Natural killer cell (primary cell): ENCODE data around the gene SORBS2. TPM values are rescaled to one million over a fixed set of nuclear protein-coding genes. Genes with fewer than 3 reads are reported as not detected.

ENCODE experiments used
- ATAC-seq, 3 donors: fragments of 150-1000 bp in 2 of 3; fragments of 200-7000 bp in 1 of 3; cut with Tn5 transposase; 1 replicate in 1 of 3; 2 replicates in 2 of 3; pipeline ENCODE4 v1.10.0; 2021; ENCODE audit warnings: mild to moderate bottlenecking in 2 of 3, moderate library complexity in 2 of 3
- DNase-seq, 2 donors: peaks; one replicate each; pipeline versions ENCODE4 v3.0.0 to v3.0.0-alpha.2; 2013 to 2021; ENCODE audit warnings: mixed read lengths in 1 of 2
- H3K27ac ChIP-seq: one replicate; pipeline ENCODE4 v1.5.1; 2013; ENCODE audit warnings: mild to moderate bottlenecking, low read length
- H3K27me3 ChIP-seq: one replicate; pipeline ENCODE4 v1.6.1; 2013; ENCODE audit warnings: low read length; ENCODE audit not compliant: control insufficient read depth, insufficient read depth
- H3K36me3 ChIP-seq: one replicate; pipeline ENCODE4 v1.6.1; 2013; ENCODE audit warnings: low read length; ENCODE audit not compliant: control insufficient read depth, insufficient read depth
- H3K4me1 ChIP-seq: one replicate; pipeline ENCODE4 v1.6.1; 2013; ENCODE audit warnings: low read length; ENCODE audit not compliant: control insufficient read depth, insufficient read depth
- H3K4me3 ChIP-seq: one replicate; pipeline ENCODE4 v1.5.1; 2013; ENCODE audit warnings: low read length
- H3K9me3 ChIP-seq: one replicate; pipeline ENCODE4 v1.6.1; 2013; ENCODE audit warnings: low read length; ENCODE audit not compliant: control insufficient read depth, insufficient read depth
- H3K27ac Mint-ChIP-seq, 2 donors: one replicate each; pipeline ENCODE4 v1.8.0; 2022; ENCODE audit warnings: mild to moderate bottlenecking in 2 of 2, mixed read lengths in 2 of 2, moderate library complexity in 1 of 2
- H3K27me3 Mint-ChIP-seq, 2 donors: one replicate each; pipeline ENCODE4 v1.8.0; 2022; ENCODE audit warnings: low read depth in 2 of 2, mixed read lengths in 2 of 2
- H3K36me3 Mint-ChIP-seq: one replicate; pipeline ENCODE4 v1.8.0; 2022; ENCODE audit warnings: mixed read lengths
- H3K4me1 Mint-ChIP-seq, 2 donors: one replicate each; pipeline ENCODE4 v1.8.0; 2022; ENCODE audit warnings: mixed read lengths in 2 of 2
- H3K4me3 Mint-ChIP-seq: one replicate; pipeline ENCODE4 v1.8.0; 2022; ENCODE audit warnings: mild to moderate bottlenecking, moderate library complexity, mixed read lengths
- H3K9me3 Mint-ChIP-seq, 2 donors: one replicate each; pipeline ENCODE4 v1.8.0; 2022; ENCODE audit warnings: mixed read lengths in 2 of 2
- WGBS: methylation state at CpG from one replicate; pipeline ENCODE4 v1.1.7; 2013; ENCODE audit warnings: missing lambda C conversion rate; ENCODE audit not compliant: insufficient coverage; 5-methylcytosine and 5-hydroxymethylcytosine counted together
- intact Hi-C: fragments of 100-400 bp; cut with micrococcal nuclease; formaldehyde crosslinking; loops from one replicate; pipeline ENCODE4 v1.14.2; 2022
- total RNA-seq, 4 donors: library from RNA; stranded (reverse); fragments of 120-200 nt in 1 of 4; gene quantifications; one replicate each; pipeline versions ENCODE4 v1.2.3 to v1.2.4, GENCODE V29; 2013 to 2022
- TF ChIP-seq, protein P1 (sequence below): fragments of 200-600 bp; IDR thresholded peaks from one replicate; pipeline ENCODE4 v1.8.0; 2022; ENCODE audit warnings: antibody characterized with exemption

The SORBS2 gene
- total RNA-seq, 3 donors from 2014 or later (not counting 1 experiment from before 2014, with no cell fraction given), result 10.2 to 15.6 (median 13.5) TPM

DNA sequence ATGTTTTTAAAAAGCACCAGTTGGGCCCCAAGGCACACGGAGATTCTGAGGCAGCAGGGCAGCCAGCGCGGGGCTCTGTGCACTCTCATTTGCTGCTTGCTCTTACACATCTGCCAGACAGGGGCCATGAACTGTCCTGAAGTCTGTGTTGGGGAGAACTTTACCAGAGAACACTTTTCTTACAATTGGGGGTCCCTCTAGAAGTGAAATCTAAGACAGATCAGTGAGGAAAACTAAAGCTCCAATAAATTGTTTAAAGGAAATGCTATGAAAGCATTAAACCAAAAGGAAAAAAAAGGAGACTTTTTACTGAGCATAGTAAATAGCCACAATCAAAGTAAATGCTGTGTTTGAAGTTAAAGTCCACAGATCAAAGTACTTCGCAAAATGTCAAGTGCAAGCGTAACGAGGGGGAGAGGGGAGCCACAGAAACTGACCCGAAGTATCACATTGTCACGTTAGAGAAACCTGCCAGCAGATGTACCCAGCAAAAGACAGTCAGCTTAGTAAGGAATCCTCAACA, 37.8 kb downstream of the SORBS2 start:
- no peak overlapping the region for H3K4me3 ChIP-seq
- Mint-ChIP-seq H3K4me3 (no peak overlapping the region), H3K4me1 (no peaks in the 10 kb centered on the region), H3K27ac (no peak overlapping the region), H3K9me3 (peaks cover 0 to 2% of the 10 kb centered on the region in 2 donors), H3K36me3 (no peaks in the 10 kb centered on the region), H3K27me3 (peaks cover 9 to 23% of the 10 kb centered on the region in 2 donors)
- TF ChIP-seq, protein P1, sequence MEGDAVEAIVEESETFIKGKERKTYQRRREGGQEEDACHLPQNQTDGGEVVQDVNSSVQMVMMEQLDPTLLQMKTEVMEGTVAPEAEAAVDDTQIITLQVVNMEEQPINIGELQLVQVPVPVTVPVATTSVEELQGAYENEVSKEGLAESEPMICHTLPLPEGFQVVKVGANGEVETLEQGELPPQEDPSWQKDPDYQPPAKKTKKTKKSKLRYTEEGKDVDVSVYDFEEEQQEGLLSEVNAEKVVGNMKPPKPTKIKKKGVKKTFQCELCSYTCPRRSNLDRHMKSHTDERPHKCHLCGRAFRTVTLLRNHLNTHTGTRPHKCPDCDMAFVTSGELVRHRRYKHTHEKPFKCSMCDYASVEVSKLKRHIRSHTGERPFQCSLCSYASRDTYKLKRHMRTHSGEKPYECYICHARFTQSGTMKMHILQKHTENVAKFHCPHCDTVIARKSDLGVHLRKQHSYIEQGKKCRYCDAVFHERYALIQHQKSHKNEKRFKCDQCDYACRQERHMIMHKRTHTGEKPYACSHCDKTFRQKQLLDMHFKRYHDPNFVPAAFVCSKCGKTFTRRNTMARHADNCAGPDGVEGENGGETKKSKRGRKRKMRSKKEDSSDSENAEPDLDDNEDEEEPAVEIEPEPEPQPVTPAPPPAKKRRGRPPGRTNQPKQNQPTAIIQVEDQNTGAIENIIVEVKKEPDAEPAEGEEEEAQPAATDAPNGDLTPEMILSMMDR, result no peak
- H3K27me3 ChIP-seq, result no peaks in the 10 kb centered on the region
- no peaks in the 10 kb centered on the region for H3K9me3 ChIP-seq
- DNase-seq (no peak), ATAC-seq (no peak)
- intact Hi-C loops, result no loop called here
- H3K27ac ChIP-seq, result no peak overlapping the region
- H3K36me3 ChIP-seq, result no peaks in the 10 kb centered on the region
- WGBS, result 54% methylated on average over 8 of the region's 8 CpGs
- no peaks in the 10 kb centered on the region for H3K4me1 ChIP-seq

DNA sequence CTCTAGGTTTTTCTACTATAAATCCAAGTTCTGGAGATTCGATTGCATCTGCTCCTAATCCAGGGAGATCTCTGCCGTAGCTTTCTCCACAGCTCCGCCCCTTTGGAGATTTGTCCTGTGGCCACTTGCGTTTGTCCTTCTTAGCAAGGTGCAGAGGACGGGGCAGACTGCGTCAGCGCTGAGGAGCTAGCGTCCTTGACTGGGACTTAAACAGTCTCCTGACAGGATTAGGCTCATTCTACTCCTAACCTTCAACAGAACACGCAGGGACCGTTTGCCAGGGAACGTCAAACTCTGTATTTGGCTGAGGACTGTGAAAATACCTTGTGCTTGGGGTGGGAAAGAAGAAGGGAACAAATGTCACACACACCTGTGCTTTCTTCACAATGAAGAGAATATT, 38.6 kb downstream of the SORBS2 start:
- Mint-ChIP-seq H3K27ac (no peak overlapping the region), H3K27me3 (peaks cover 9 to 23% of the 10 kb centered on the region in 2 donors), H3K9me3 (peaks cover 0 to 2% of the 10 kb centered on the region in 2 donors), H3K4me1 (no peaks in the 10 kb centered on the region), H3K36me3 (no peaks in the 10 kb centered on the region), H3K4me3 (no peak overlapping the region)
- Histone ChIP-seq H3K9me3 (no peaks in the 10 kb centered on the region), H3K4me1 (no peaks in the 10 kb centered on the region), H3K27ac (no peak overlapping the region), H3K27me3 (no peaks in the 10 kb centered on the region), H3K4me3 (no peak overlapping the region), H3K36me3 (no peaks in the 10 kb centered on the region)
- 70% methylated on average over 8 of the region's 11 CpGs for WGBS
- TF ChIP-seq, protein P1, result no peak
- no peak for DNase-seq
- intact Hi-C loops, result no loop called here
- ATAC-seq, result no peak

DNA sequence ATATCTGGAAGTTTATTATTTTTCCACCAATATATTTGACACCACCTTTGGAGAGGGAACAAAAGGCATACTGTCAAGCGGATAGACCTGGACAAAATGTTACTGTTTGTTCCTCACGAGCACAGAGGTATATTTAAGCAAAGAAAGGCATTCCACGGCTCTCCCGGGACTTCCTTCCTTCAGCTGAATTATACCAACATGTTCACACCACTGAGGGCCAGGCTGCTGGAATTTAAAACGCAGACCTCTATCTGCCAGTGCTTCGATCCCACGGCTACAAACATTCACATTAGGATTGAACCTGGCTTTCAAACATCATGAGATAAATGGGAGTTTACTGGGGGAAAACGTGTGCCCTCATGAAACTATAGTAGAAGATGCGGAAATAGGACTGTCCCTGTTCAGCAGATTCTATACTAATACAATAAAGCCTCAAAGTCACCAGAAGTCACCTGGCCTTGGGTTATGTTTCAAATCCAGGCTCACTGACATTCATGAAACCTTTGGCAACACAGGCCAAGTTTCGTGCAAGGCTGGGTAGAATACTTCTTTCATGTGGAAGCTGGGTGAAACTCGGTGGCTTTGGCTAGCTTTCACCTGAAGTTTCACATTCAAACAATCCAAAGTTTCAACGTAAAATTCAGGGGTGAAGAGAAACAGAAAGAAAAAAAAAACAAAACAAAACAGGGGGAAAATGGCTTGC, 39.5 kb downstream of the SORBS2 start:
- 91% methylated on average over 11 of the region's 12 CpGs for WGBS
- Mint-ChIP-seq H3K36me3 (no peaks in the 10 kb centered on the region), H3K27me3 (peaks cover 9 to 23% of the 10 kb centered on the region in 2 donors), H3K4me1 (no peaks in the 10 kb centered on the region), H3K4me3 (no peak overlapping the region), H3K27ac (no peak overlapping the region), H3K9me3 (peaks cover 0 to 2% of the 10 kb centered on the region in 2 donors)
- H3K36me3 ChIP-seq, result no peaks in the 10 kb centered on the region
- ATAC-seq (no peak), DNase-seq (no peak)
- no peaks in the 10 kb centered on the region for H3K9me3 ChIP-seq
- intact Hi-C loops, result no loop called here
- TF ChIP-seq, protein P1, result no peak
- no peaks in the 10 kb centered on the region for H3K27me3 ChIP-seq
- H3K27ac ChIP-seq, result no peak overlapping the region
- H3K4me3 ChIP-seq, result no peak overlapping the region
- H3K4me1 ChIP-seq, result no peaks in the 10 kb centered on the region
